BLaER1 (cell line): Measurements from ENCODE around the gene TMPRSS9.

ENCODE experiments used
- H3K27ac ChIP-seq: shearing (Covaris generic); formaldehyde crosslinking; 2 replicates; pipeline ENCODE4 v1.8.1; 2022
- H3K27me3 ChIP-seq: shearing (Covaris generic); formaldehyde crosslinking; 2 replicates; pipeline ENCODE4 v1.8.1; 2022
- H3K36me3 ChIP-seq: shearing (Covaris generic); formaldehyde crosslinking; 2 replicates; pipeline ENCODE4 v1.8.1; 2022
- H3K4me1 ChIP-seq: shearing (Covaris generic); formaldehyde crosslinking; 2 replicates; pipeline ENCODE4 v1.8.1; 2022
- H3K4me2 ChIP-seq: shearing (Covaris generic); formaldehyde crosslinking; 2 replicates; pipeline ENCODE4 v1.8.1; 2022
- H3K4me3 ChIP-seq: shearing (Covaris generic); formaldehyde crosslinking; 2 replicates; pipeline ENCODE4 v1.8.1; 2022
- H3K9ac ChIP-seq: shearing (Covaris generic); formaldehyde crosslinking; 2 replicates; pipeline ENCODE4 v1.8.1; 2022
- H3K9me3 ChIP-seq: shearing (Covaris generic); formaldehyde crosslinking; 2 replicates; pipeline ENCODE4 v1.8.1; 2022
- H4K20me1 ChIP-seq: shearing (Covaris generic); formaldehyde crosslinking; 2 replicates; pipeline ENCODE4 v1.8.1; 2022
- Cebpa-rat ChIP-seq: shearing (Covaris generic); IDR thresholded peaks from 2 replicates; pipeline ENCODE4 v1.8.1; 2022

TMPRSS9 gene

GRCh38 chr19:2423915-2424685, 64.0 kb downstream of the TMPRSS9 start:
- TF ChIP-seq Cebpa-rat, result no peak
- peak overlapping the region; percentile 73 for H3K9ac ChIP-seq
- no peaks in the 10 kb centered on the region for H3K27me3 ChIP-seq
- H4K20me1 ChIP-seq, result peaks cover 45% of the 10 kb centered on the region
- no peaks in the 10 kb centered on the region for H3K9me3 ChIP-seq
- H3K27ac ChIP-seq, result peak overlapping the region; percentile 89
- H3K36me3 ChIP-seq, result peaks cover 42% of the 10 kb centered on the region
- peak overlapping the region; percentile 59 for H3K4me3 ChIP-seq
- peak overlapping the region; percentile 98 for H3K4me2 ChIP-seq
- peaks cover 83% of the 10 kb centered on the region for H3K4me1 ChIP-seq

GRCh38 chr19:2424686-2425621, 64.9 kb downstream of the TMPRSS9 start:
- no peaks in the 10 kb centered on the region for H3K27me3 ChIP-seq
- H3K4me2 ChIP-seq, result peak overlapping the region; percentile 98
- H3K4me3 ChIP-seq, result peak overlapping the region; percentile 93
- H3K36me3 ChIP-seq, result peaks cover 45% of the 10 kb centered on the region
- H3K4me1 ChIP-seq, result peaks cover 86% of the 10 kb centered on the region
- H3K9me3 ChIP-seq, result no peaks in the 10 kb centered on the region
- H3K9ac ChIP-seq, result peak overlapping the region; percentile 99; the same call in 1 of the 2 replicates
- peak overlapping the region; percentile 99 for H3K27ac ChIP-seq
- peaks cover 54% of the 10 kb centered on the region for H4K20me1 ChIP-seq
- TF ChIP-seq Cebpa-rat, result no peak

- peaks cover 63% of the 10 kb centered on the region for H4K20me1 ChIP-seq
- H3K27me3 ChIP-seq, result no peaks in the 10 kb centered on the region
- H3K36me3 ChIP-seq, result peaks cover 49% of the 10 kb centered on the region
- peak overlapping the region; percentile 99 for H3K27ac ChIP-seq
- peak overlapping the region; percentile 99 for H3K9ac ChIP-seq
- no peaks in the 10 kb centered on the region for H3K9me3 ChIP-seq
- H3K4me1 ChIP-seq, result peaks cover 86% of the 10 kb centered on the region
- no peak for TF ChIP-seq Cebpa-rat
- peak overlapping the region; percentile 98 for H3K4me2 ChIP-seq
- H3K4me3 ChIP-seq, result peak overlapping the region; percentile 93
These were observed 65.8 kb downstream of the TMPRSS9 start for GRCh38 chr19:2425622-2426581.

- Histone ChIP-seq H3K4me3 (peak overlapping the region; percentile 93), H3K27ac (peak overlapping the region; percentile 99), H3K4me2 (peak overlapping the region; percentile 98), H3K4me1 (peaks cover 86% of the 10 kb centered on the region), H3K27me3 (no peaks in the 10 kb centered on the region), H3K36me3 (peaks cover 58% of the 10 kb centered on the region), H3K9ac (peak overlapping the region; percentile 99), H3K9me3 (no peaks in the 10 kb centered on the region), H4K20me1 (peaks cover 68% of the 10 kb centered on the region)
- no peak for TF ChIP-seq Cebpa-rat
These were observed 66.8 kb downstream of the TMPRSS9 start for GRCh38 chr19:2426611-2427428.

GRCh38 chr19:2427429-2428320, 67.6 kb downstream of the TMPRSS9 start, which contains the start of gene TIMM13:
Gene TIMM13, minus strand, starts transcription at chr19:2427586. Its CDS starts 53 bp downstream, at chr19:2427533.
- Histone ChIP-seq H3K9ac (peak within 1 kb of the TSS; percentile 99), H4K20me1 (peaks cover 65% of the 10 kb centered on the region), H3K27ac (peak within 1 kb of the TSS; percentile 99), H3K4me1 (peaks cover 86% of the 10 kb centered on the region), H3K27me3 (no peaks in the 10 kb centered on the region), H3K4me2 (peak within 1 kb of the TSS; percentile 98), H3K36me3 (peaks cover 66% of the 10 kb centered on the region), H3K9me3 (no peaks in the 10 kb centered on the region), H3K4me3 (peak within 1 kb of the TSS; percentile 93)
- TF ChIP-seq Cebpa-rat, result peak; percentile 95

GRCh38 chr19:2428321-2428690, 68.2 kb downstream of the TMPRSS9 start:
- Histone ChIP-seq H3K9ac (no peak overlapping the region), H3K27me3 (no peaks in the 10 kb centered on the region), H4K20me1 (peaks cover 61% of the 10 kb centered on the region), H3K4me3 (peak overlapping the region; percentile 93; the same call in 1 of the 2 replicates), H3K4me1 (peaks cover 81% of the 10 kb centered on the region), H3K4me2 (peak overlapping the region; percentile 98), H3K27ac (peak overlapping the region; percentile 99), H3K9me3 (no peaks in the 10 kb centered on the region), H3K36me3 (peaks cover 71% of the 10 kb centered on the region)
- no peak for TF ChIP-seq Cebpa-rat

GRCh38 chr19:2428756-2429711, 69.0 kb downstream of the TMPRSS9 start:
- Histone ChIP-seq H3K36me3 (peaks cover 74% of the 10 kb centered on the region), H3K27me3 (no peaks in the 10 kb centered on the region), H3K9ac (peak overlapping the region; percentile 6; the same call in 1 of the 2 replicates), H4K20me1 (peaks cover 56% of the 10 kb centered on the region), H3K4me3 (no peak overlapping the region), H3K4me1 (peaks cover 74% of the 10 kb centered on the region), H3K27ac (peak overlapping the region; percentile 99), H3K4me2 (peak overlapping the region; percentile 98), H3K9me3 (no peaks in the 10 kb centered on the region)
- TF ChIP-seq Cebpa-rat, result no peak
